CD14-positive monocyte (primary cell): ENCODE results near the gene SYT2. TPM values are rescaled to one million over a fixed set of nuclear protein-coding genes. Genes with fewer than 3 reads are reported as not detected.
A peak's percentile ranks its signal among the peaks of the same experiment; 100 is the strongest.

Experiments
- DNase-seq, 3 donors: peaks; one replicate each; pipeline ENCODE4 v3.0.0-alpha.2; 2011 to 2022
- H2AFZ ChIP-seq: 2 replicates; pipeline ENCODE4 v1.6.0; 2012; ENCODE audit warnings: mild to moderate bottlenecking, low read depth, low read length, inconsistent platforms; ENCODE audit not compliant: insufficient read depth, poor library complexity, severe bottlenecking
- H3K27ac ChIP-seq, 2 donors: 1 replicate in 1 of 2; 2 replicates in 1 of 2; pipeline ENCODE4 v1.5.1; 2012 to 2013; ENCODE audit warnings: low read length in 2 of 2, control low read depth in 1 of 2, inconsistent platforms in 1 of 2, low read depth in 1 of 2, mild to moderate bottlenecking in 1 of 2
- H3K27me3 ChIP-seq, 2 donors: one replicate each; pipeline versions ENCODE4 v1.6.0 to v1.6.1; 2011 to 2013; ENCODE audit warnings: low read length in 2 of 2; ENCODE audit not compliant: control insufficient read depth in 2 of 2, insufficient read depth in 2 of 2
- H3K36me3 ChIP-seq, 2 donors: replicated peaks in 1 of 2; 1 replicate in 1 of 2; 2 replicates in 1 of 2; pipeline versions ENCODE4 v1.5.1 to v1.6.1; 2012 to 2013; ENCODE audit warnings: low read length in 2 of 2, control low read depth in 1 of 2, inconsistent platforms in 1 of 2, mild to moderate bottlenecking in 1 of 2; ENCODE audit not compliant: insufficient read depth in 2 of 2, control insufficient read depth in 1 of 2
- H3K4me1 ChIP-seq, 2 donors: 1 replicate in 1 of 2; 2 replicates in 1 of 2; pipeline versions ENCODE4 v1.5.1 to v1.6.1; 2012 to 2013; ENCODE audit warnings: low read length in 2 of 2, control low read depth in 1 of 2, inconsistent platforms in 1 of 2, mild to moderate bottlenecking in 1 of 2, moderate library complexity in 1 of 2; ENCODE audit not compliant: insufficient read depth in 2 of 2, control insufficient read depth in 1 of 2
- H3K4me2 ChIP-seq: replicated peaks from 2 replicates; pipeline ENCODE3; 2012; ENCODE audit warnings: low read length, moderate library complexity, mild to moderate bottlenecking; ENCODE audit not compliant: poor library complexity, severe bottlenecking; ENCODE audit errors: extremely low read depth
- H3K4me3 ChIP-seq, 3 experiments: fragments of 200-600 bp in 1 of 3; sonication (generic) in 1 of 3; replicated peaks in 1 of 3; 1 replicate in 2 of 3; 2 replicates in 1 of 3; pipeline ENCODE4 v1.5.1; 2011 to 2013; ENCODE audit warnings: low read length in 3 of 3, mild to moderate bottlenecking in 3 of 3, control low read depth in 2 of 3, low read depth in 2 of 3, inconsistent platforms in 1 of 3, moderate library complexity in 1 of 3
- H3K79me2 ChIP-seq: 2 replicates; pipeline ENCODE4 v1.6.0; 2012; ENCODE audit warnings: mild to moderate bottlenecking, control low read depth, inconsistent platforms, low read length, moderate library complexity; ENCODE audit not compliant: insufficient read depth
- H3K9ac ChIP-seq: 2 replicates; pipeline ENCODE4 v1.6.0; 2017; ENCODE audit warnings: low read length, mild to moderate bottlenecking; ENCODE audit not compliant: insufficient read depth, poor library complexity, severe bottlenecking
- H3K9me3 ChIP-seq, 2 donors: replicated peaks in 1 of 2; 1 replicate in 1 of 2; 2 replicates in 1 of 2; pipeline versions ENCODE4 v1.5.1 to v1.6.1; 2012 to 2013; ENCODE audit warnings: low read length in 2 of 2, control low read depth in 1 of 2; ENCODE audit not compliant: control insufficient read depth in 1 of 2, insufficient read depth in 1 of 2
- H4K20me1 ChIP-seq: 2 replicates; pipeline ENCODE4 v1.6.0; 2012; ENCODE audit warnings: mild to moderate bottlenecking, low read length, control low read depth, moderate library complexity; ENCODE audit not compliant: insufficient read depth
- H3K27ac Mint-ChIP-seq, 7 donors: one replicate each; pipeline ENCODE4 v1.8.0; 2020; ENCODE audit warnings: mild to moderate bottlenecking in 7 of 7, mixed read lengths in 7 of 7, moderate library complexity in 6 of 7, inconsistent platforms in 2 of 7
- H3K27me3 Mint-ChIP-seq, 3 donors: one replicate each; pipeline ENCODE4 v1.8.0; 2021 to 2022; ENCODE audit warnings: low read depth in 3 of 3, mild to moderate bottlenecking in 3 of 3, mixed read lengths in 3 of 3, moderate library complexity in 3 of 3, inconsistent platforms in 1 of 3
- H3K36me3 Mint-ChIP-seq, 2 donors: one replicate each; pipeline ENCODE4 v1.8.0; 2020; ENCODE audit warnings: mixed read lengths in 2 of 2, inconsistent platforms in 1 of 2, mild to moderate bottlenecking in 1 of 2
- H3K4me1 Mint-ChIP-seq: one replicate; pipeline ENCODE4 v1.8.0; 2020; ENCODE audit warnings: mild to moderate bottlenecking, mixed read lengths
- H3K4me3 Mint-ChIP-seq, 2 donors: one replicate each; pipeline ENCODE4 v1.8.0; 2020; ENCODE audit warnings: mild to moderate bottlenecking in 2 of 2, mixed read lengths in 2 of 2, moderate library complexity in 1 of 2
- H3K9me3 Mint-ChIP-seq, 7 donors: one replicate each; pipeline ENCODE4 v1.8.0; 2020 to 2022; ENCODE audit warnings: mixed read lengths in 7 of 7, mild to moderate bottlenecking in 6 of 7, moderate library complexity in 6 of 7, inconsistent platforms in 2 of 7
- WGBS: methylation state at CpG from one replicate; pipeline ENCODE4 v1.1.5; 2013; ENCODE audit warnings: missing lambda C conversion rate; ENCODE audit not compliant: insufficient coverage; 5-methylcytosine and 5-hydroxymethylcytosine counted together
- intact Hi-C, 2 donors: fragments of 100-400 bp; cut with micrococcal nuclease; formaldehyde crosslinking; loops; one replicate each; pipeline versions ENCODE4 v1.15.0 to v1.15.1; 2023
- polyA plus RNA-seq, 3 donors: library from polyadenylated mRNA; depleted of rRNA in 1 of 3; unstranded in 2 of 3; stranded (reverse) in 1 of 3; fragments of 300-500 nt in 2 of 3; fragments of >200 nt in 1 of 3; fragmentation: Illumina TruSeq in 2 of 3; gene quantifications; 1 replicate in 2 of 3; 2 replicates in 1 of 3; pipeline ENCODE4 v1.2.3, GENCODE V29; 2012 to 2021
- TF ChIP-seq, protein P1 (sequence below): fragments of 200-600 bp; IDR thresholded peaks from one replicate; pipeline ENCODE4 v1.8.0; 2022; ENCODE audit warnings: antibody characterized with exemption, mild to moderate bottlenecking

SYT2 gene
- polyA plus RNA-seq, 3 donors, result not detected

DNA sequence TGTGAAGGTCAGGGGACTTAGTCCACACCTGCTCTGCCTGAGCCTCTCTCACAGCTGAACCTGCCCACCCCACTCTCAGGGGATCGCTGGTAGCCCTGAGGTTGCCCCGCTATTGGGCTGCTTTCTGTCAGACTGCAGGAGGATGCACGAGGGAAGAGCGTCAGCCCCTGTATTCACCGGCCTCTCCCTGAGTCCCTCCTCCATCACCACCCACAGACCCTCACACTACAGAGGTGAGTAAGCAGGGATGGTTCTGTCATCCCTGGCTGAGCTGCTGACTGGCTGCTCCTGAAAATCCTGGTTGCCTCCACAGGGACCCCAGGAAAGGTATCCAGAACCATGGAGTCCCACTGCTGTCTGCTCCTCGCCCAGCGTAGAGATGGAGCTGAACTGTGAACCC, 118.7 kb downstream of the SYT2 start:
- Mint-ChIP-seq H3K4me3 (no peak overlapping the region), H3K27ac (no peak overlapping the region), H3K4me1 (peaks cover 14% of the 10 kb centered on the region), H3K36me3 (peaks cover 62 to 72% of the 10 kb centered on the region in 2 donors), H3K9me3 (peaks cover 3 to 19% (median 10%) of the 10 kb centered on the region in 7 donors), H3K27me3 (peaks cover 66 to 96% (median 88%) of the 10 kb centered on the region in 3 donors)
- TF ChIP-seq, protein P1, sequence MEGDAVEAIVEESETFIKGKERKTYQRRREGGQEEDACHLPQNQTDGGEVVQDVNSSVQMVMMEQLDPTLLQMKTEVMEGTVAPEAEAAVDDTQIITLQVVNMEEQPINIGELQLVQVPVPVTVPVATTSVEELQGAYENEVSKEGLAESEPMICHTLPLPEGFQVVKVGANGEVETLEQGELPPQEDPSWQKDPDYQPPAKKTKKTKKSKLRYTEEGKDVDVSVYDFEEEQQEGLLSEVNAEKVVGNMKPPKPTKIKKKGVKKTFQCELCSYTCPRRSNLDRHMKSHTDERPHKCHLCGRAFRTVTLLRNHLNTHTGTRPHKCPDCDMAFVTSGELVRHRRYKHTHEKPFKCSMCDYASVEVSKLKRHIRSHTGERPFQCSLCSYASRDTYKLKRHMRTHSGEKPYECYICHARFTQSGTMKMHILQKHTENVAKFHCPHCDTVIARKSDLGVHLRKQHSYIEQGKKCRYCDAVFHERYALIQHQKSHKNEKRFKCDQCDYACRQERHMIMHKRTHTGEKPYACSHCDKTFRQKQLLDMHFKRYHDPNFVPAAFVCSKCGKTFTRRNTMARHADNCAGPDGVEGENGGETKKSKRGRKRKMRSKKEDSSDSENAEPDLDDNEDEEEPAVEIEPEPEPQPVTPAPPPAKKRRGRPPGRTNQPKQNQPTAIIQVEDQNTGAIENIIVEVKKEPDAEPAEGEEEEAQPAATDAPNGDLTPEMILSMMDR, result no peak
- H3K9me3 ChIP-seq, result peaks cover 0 to 10% of the 10 kb centered on the region in 2 donors
- peaks cover 78% of the 10 kb centered on the region for H4K20me1 ChIP-seq
- no peak overlapping the region for H3K27ac ChIP-seq
- no peak overlapping the region for H3K4me3 ChIP-seq
- H3K79me2 ChIP-seq, result no peaks in the 10 kb centered on the region
- H3K9ac ChIP-seq, result no peak overlapping the region
- DNase-seq, result no peak
- H3K4me2 ChIP-seq, result no peak overlapping the region
- peaks cover 3 to 5% of the 10 kb centered on the region in 2 donors for H3K36me3 ChIP-seq
- 98% methylated on average over 4 of the region's 7 CpGs for WGBS
- intact Hi-C loops, result loop anchor here in 1 of 2 donors (10.0 kb wide), 1 partner anchor 53 kb away; no protein-coding TSS in a partner anchor
- peaks cover 8% of the 10 kb centered on the region in 2 donors for H3K4me1 ChIP-seq
- H3K27me3 ChIP-seq, result peaks cover 48 to 97% of the 10 kb centered on the region in 2 donors
- H2AFZ ChIP-seq, result no peak overlapping the region

DNA sequence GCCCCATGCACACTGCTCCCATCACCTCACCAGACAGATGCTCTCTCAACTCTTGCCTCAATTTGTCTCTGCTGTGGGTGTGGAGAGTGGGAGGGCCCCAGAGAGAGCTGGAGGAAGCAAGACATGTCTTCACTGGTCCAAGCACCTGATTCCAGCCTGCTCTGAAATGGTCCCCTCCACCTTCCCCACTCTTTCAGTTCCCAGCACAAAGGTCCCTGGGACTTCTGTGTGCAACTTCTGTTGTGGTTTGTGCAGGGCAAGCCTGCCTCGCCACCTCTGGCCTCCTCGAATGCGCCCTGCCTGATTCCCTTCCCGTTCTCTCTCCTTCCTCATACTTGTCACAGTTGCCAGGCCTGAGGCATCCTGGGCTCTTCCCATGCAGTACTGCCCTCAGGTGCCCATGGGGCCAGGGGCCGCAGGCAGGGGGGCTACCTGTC, 119.3 kb downstream of the SYT2 start:
- 51% methylated on average over 5 of the region's 5 CpGs for WGBS
- Mint-ChIP-seq H3K27ac (no peak overlapping the region), H3K36me3 (peaks cover 59 to 70% of the 10 kb centered on the region in 2 donors), H3K4me3 (peak overlapping the region in 1 of 2 donors; percentile 13), H3K4me1 (peaks cover 14% of the 10 kb centered on the region), H3K27me3 (peaks cover 61 to 95% (median 88%) of the 10 kb centered on the region in 3 donors), H3K9me3 (peaks cover 0 to 15% (median 7%) of the 10 kb centered on the region in 7 donors)
- no peak overlapping the region for H2AFZ ChIP-seq
- intact Hi-C loops, result loop anchor here in 1 of 2 donors (10.0 kb wide), 1 partner anchor 54 kb away; no protein-coding TSS in a partner anchor
- H3K4me2 ChIP-seq, result no peak overlapping the region
- peaks cover 3 to 5% of the 10 kb centered on the region in 2 donors for H3K36me3 ChIP-seq
- peaks cover 50 to 97% of the 10 kb centered on the region in 2 donors for H3K27me3 ChIP-seq
- H3K79me2 ChIP-seq, result no peaks in the 10 kb centered on the region
- peaks cover 10 to 11% of the 10 kb centered on the region in 2 donors for H3K4me1 ChIP-seq
- H4K20me1 ChIP-seq, result peaks cover 80% of the 10 kb centered on the region
- TF ChIP-seq, protein P1, result no peak
- no peak overlapping the region for H3K27ac ChIP-seq
- H3K4me3 ChIP-seq, result no peak overlapping the region
- no peak overlapping the region for H3K9ac ChIP-seq
- no peak for DNase-seq
- peaks cover 0 to 8% of the 10 kb centered on the region in 2 donors for H3K9me3 ChIP-seq
